Spleen (tissue), 7 donors: ENCODE results near the gene ZDHHC7.
A peak's percentile ranks its signal among the peaks of the same experiment; 100 is the strongest.

Experiments
- POLR2A ChIP-seq, 3 donors: fragments of 450-650 bp; IDR thresholded peaks; one replicate each; pipeline ENCODE4 v1.5.1; 2017; ENCODE audit warnings: antibody characterized with exemption in 3 of 3, mild to moderate bottlenecking in 1 of 3
- POLR2AphosphoS5 ChIP-seq, 3 donors: sonication (generic); formaldehyde crosslinking; IDR thresholded peaks; one replicate each; pipeline ENCODE4 v1.5.1; 2017; ENCODE audit warnings: antibody characterized with exemption in 3 of 3
- TF ChIP-seq, protein P1 (sequence below), 11 experiments: fragments of 200-600 bp in 7 of 11; fragments of 450-650 bp in 4 of 11; sonication (generic) in 4 of 11; IDR thresholded peaks in 8 of 11; conservative IDR thresholded peaks in 3 of 11; 1 replicate in 7 of 11; 2 replicates in 4 of 11; pipeline versions ENCODE4 v1.4.0 to v1.8.0; 2016 to 2021; ENCODE audit warnings: antibody characterized with exemption in 11 of 11, inconsistent platforms in 4 of 11, mild to moderate bottlenecking in 1 of 11
- donor health status: DM: no; HTN: no; CAD: no; lungs with moderate emphysema.
- donor health status: DM: no; HTN: no; CAD: no.
- donor health status: DM: no; HTN: no; CAD: no.

GRCh38 chr16:84925092-84925772, 86.1 kb downstream of the ZDHHC7 start:
- TF ChIP-seq, protein P1, sequence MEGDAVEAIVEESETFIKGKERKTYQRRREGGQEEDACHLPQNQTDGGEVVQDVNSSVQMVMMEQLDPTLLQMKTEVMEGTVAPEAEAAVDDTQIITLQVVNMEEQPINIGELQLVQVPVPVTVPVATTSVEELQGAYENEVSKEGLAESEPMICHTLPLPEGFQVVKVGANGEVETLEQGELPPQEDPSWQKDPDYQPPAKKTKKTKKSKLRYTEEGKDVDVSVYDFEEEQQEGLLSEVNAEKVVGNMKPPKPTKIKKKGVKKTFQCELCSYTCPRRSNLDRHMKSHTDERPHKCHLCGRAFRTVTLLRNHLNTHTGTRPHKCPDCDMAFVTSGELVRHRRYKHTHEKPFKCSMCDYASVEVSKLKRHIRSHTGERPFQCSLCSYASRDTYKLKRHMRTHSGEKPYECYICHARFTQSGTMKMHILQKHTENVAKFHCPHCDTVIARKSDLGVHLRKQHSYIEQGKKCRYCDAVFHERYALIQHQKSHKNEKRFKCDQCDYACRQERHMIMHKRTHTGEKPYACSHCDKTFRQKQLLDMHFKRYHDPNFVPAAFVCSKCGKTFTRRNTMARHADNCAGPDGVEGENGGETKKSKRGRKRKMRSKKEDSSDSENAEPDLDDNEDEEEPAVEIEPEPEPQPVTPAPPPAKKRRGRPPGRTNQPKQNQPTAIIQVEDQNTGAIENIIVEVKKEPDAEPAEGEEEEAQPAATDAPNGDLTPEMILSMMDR (IDR thresholded peaks at IDR 0.05 in 8 of 11, conservative IDR thresholded peaks at IDR 0.05 in 3 of 11) = peak; percentile 58 to 91 (median 81)
- TF ChIP-seq POLR2A (IDR thresholded peaks at IDR 0.05) (no peak), POLR2AphosphoS5 (IDR thresholded peaks at IDR 0.05) (no peak)
